ENCODE measurements around the gene MINDY1.

GRCh38 chr1:150999051-150999674 lies 7.5 kb downstream of the MINDY1 start:
- TF ChIP-seq POLR2A (IDR thresholded peaks at IDR 0.05) (no peak), CTCF (IDR thresholded peaks at IDR 0.05) (no peak)

Measured in tibial nerve (tissue), 3 donors.